Neural progenitor cell (in vitro differentiated cells): ENCODE measurements around the gene AP3S2. TPM values are rescaled to one million over a fixed set of nuclear protein-coding genes. Genes with fewer than 3 reads are reported as not detected.

ENCODE experiments used
- DNase-seq: peaks from one replicate; pipeline ENCODE4 v3.0.0-alpha.2; 2016; ENCODE audit warnings: low spot score
- H2AFZ ChIP-seq: fragments of 200-600 bp; sonication (generic); replicated peaks from 2 replicates; pipeline ENCODE4 v1.6.1; 2016; ENCODE audit warnings: antibody characterized with exemption
- H3F3A ChIP-seq: fragments of 200-600 bp; sonication (generic); 2 replicates; pipeline ENCODE4 v1.6.1; 2016; ENCODE audit warnings: antibody characterized with exemption, low read depth
- H3K27ac ChIP-seq: fragments of 200-600 bp; sonication (generic); 2 replicates; pipeline ENCODE4 v1.5.1; 2016; ENCODE audit warnings: mild to moderate bottlenecking
- H3K27me3 ChIP-seq: fragments of 200-600 bp; sonication (generic); 2 replicates; pipeline ENCODE4 v1.6.1; 2016; ENCODE audit warnings: mild to moderate bottlenecking, moderate library complexity
- H3K36me3 ChIP-seq: fragments of 200-600 bp; sonication (generic); 2 replicates; pipeline ENCODE4 v1.5.1; 2016
- H3K4me1 ChIP-seq: fragments of 200-600 bp; sonication (generic); 2 replicates; pipeline ENCODE4 v1.6.1; 2016; ENCODE audit warnings: mixed run types
- H3K4me2 ChIP-seq: fragments of 200-600 bp; sonication (generic); 2 replicates; pipeline ENCODE4 v1.6.1; 2016
- H3K4me3 ChIP-seq: fragments of 200-600 bp; sonication (generic); 2 replicates; pipeline ENCODE4 v1.5.1; 2016
- H3K79me2 ChIP-seq: fragments of 200-600 bp; sonication (generic); 2 replicates; pipeline ENCODE4 v1.6.1; 2016; ENCODE audit warnings: low read depth
- H3K9ac ChIP-seq: fragments of 200-600 bp; sonication (generic); 2 replicates; pipeline ENCODE4 v1.6.1; 2016
- H3K9me3 ChIP-seq: fragments of 200-600 bp; sonication (generic); 2 replicates; pipeline ENCODE4 v1.5.1; 2016; ENCODE audit warnings: low read depth
- H4K20me1 ChIP-seq: fragments of 200-600 bp; sonication (generic); 2 replicates; pipeline ENCODE4 v1.6.1; 2016; ENCODE audit warnings: low read depth
- H3K27ac Mint-ChIP-seq: 3 replicates; pipeline ENCODE4 v1.8.0; 2021; ENCODE audit warnings: mixed read lengths
- H3K27me3 Mint-ChIP-seq: 2 replicates; pipeline ENCODE4 v1.8.0; 2022; ENCODE audit warnings: low read depth, mild to moderate bottlenecking, inconsistent platforms, moderate library complexity, mixed read lengths; ENCODE audit not compliant: insufficient read depth
- H3K36me3 Mint-ChIP-seq: 3 replicates; pipeline ENCODE4 v1.8.0; 2021; ENCODE audit warnings: mixed read lengths
- H3K4me1 Mint-ChIP-seq: 3 replicates; pipeline ENCODE4 v1.8.0; 2021; ENCODE audit warnings: mixed read lengths
- H3K4me3 Mint-ChIP-seq: 3 replicates; pipeline ENCODE4 v1.8.0; 2021; ENCODE audit warnings: mild to moderate bottlenecking, moderate library complexity, mixed read lengths
- H3K9me3 Mint-ChIP-seq: 3 replicates; pipeline ENCODE4 v1.8.0; 2020; ENCODE audit warnings: mixed read lengths
- EZH2 ChIP-seq: fragments of 200-600 bp; sonication (generic); IDR thresholded peaks from 2 replicates; pipeline ENCODE4 v1.6.1; 2017; ENCODE audit warnings: antibody characterized with exemption, mild to moderate bottlenecking, moderate library complexity
- EZH2phosphoT487 ChIP-seq: fragments of 200-600 bp; sonication (generic); IDR thresholded peaks from 2 replicates; pipeline ENCODE4 v1.6.1; 2017; ENCODE audit warnings: antibody characterized with exemption
- total RNA-seq: library from RNA; depleted of rRNA; stranded (reverse); fragments of >200 nt; gene quantifications from 2 replicates; pipeline ENCODE4 v1.2.3, GENCODE V29; 2015; ENCODE audit warnings: low replicate concordance
- TF ChIP-seq, protein P1 (sequence below): fragments of 200-600 bp; sonication (generic); IDR thresholded peaks from 2 replicates; pipeline ENCODE4 v1.5.1; 2017; ENCODE audit warnings: antibody characterized with exemption, mild to moderate bottlenecking

Gene AP3S2
- total RNA-seq, 1 donor from 2014 or later: 75.3 TPM

DNA sequence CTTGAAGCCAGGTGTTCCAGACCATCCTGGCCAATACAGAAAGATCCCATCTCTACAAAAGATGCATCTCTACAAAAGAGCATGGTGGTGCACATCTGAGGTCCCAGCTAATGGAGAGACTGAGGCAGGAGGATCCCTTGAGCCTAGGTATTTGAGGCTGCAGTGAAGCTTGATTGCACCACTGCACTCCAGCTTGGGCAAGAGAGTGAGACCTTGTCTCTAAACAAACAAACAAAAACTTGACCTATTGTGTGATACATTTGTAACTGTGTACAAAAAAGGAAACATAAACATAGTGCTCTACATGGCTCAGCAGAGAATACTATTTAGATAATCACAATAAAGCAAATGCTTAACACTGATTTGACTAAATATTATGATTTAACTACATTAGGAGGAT is 97.8 kb downstream of the AP3S2 start:
- Histone ChIP-seq H4K20me1 (no peaks in the 10 kb centered on the region), H3K36me3 (no peaks in the 10 kb centered on the region), H3K9me3 (no peaks in the 10 kb centered on the region), H3K4me3 (no peak overlapping the region), H3K27me3 (no peaks in the 10 kb centered on the region), H3K4me1 (no peaks in the 10 kb centered on the region), H2AFZ (no peak overlapping the region), H3K27ac (no peak overlapping the region), H3K9ac (no peak overlapping the region), H3K79me2 (no peaks in the 10 kb centered on the region), H3K4me2 (no peak overlapping the region), H3F3A (no peaks in the 10 kb centered on the region)
- H3K27me3 Mint-ChIP-seq: peaks cover 12% of the 10 kb centered on the region
- H3K9me3 Mint-ChIP-seq: no peaks in the 10 kb centered on the region
- TF ChIP-seq EZH2 (no peak), EZH2phosphoT487 (no peak)
- TF ChIP-seq, protein P1, sequence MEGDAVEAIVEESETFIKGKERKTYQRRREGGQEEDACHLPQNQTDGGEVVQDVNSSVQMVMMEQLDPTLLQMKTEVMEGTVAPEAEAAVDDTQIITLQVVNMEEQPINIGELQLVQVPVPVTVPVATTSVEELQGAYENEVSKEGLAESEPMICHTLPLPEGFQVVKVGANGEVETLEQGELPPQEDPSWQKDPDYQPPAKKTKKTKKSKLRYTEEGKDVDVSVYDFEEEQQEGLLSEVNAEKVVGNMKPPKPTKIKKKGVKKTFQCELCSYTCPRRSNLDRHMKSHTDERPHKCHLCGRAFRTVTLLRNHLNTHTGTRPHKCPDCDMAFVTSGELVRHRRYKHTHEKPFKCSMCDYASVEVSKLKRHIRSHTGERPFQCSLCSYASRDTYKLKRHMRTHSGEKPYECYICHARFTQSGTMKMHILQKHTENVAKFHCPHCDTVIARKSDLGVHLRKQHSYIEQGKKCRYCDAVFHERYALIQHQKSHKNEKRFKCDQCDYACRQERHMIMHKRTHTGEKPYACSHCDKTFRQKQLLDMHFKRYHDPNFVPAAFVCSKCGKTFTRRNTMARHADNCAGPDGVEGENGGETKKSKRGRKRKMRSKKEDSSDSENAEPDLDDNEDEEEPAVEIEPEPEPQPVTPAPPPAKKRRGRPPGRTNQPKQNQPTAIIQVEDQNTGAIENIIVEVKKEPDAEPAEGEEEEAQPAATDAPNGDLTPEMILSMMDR: no peak
- no peak overlapping the region for H3K4me3 Mint-ChIP-seq
- no peak for DNase-seq
- no peak overlapping the region for H3K27ac Mint-ChIP-seq
- no peaks in the 10 kb centered on the region for H3K4me1 Mint-ChIP-seq
- no peaks in the 10 kb centered on the region for H3K36me3 Mint-ChIP-seq

DNA sequence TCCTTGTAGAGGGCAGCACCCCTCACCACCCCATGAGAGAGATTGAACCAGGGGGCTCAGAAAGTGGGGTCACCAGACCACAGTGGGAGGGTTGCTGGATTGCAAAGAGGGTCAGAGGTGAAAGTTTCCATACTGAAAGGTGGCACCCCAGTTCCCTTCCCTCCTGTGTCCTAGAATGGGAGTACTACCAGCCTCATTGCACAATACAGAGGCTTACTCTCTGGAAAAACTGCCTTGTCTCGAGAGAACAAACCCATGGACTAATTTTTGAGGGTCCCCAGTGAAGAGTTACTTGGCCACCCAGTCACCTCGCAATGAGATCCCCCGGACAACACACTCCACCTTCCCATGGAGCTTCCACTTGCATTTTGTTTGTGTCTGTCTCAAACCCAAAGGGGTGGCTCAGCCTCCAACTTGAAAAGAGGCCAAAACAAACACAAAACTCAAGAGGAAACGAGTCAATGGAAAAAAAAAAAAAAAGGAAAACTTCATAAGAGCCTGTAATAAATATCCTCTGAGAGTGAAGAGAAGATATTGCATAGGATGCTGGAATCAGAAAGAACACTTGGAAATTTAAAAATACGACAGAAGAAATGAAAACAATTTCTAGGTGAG is 99.1 kb downstream of the AP3S2 start:
- TF ChIP-seq EZH2: no peak
- TF ChIP-seq EZH2phosphoT487: no peak
- TF ChIP-seq, protein P1: no peak
- no peaks in the 10 kb centered on the region for H3K9me3 ChIP-seq
- DNase-seq: no peak
- H3K27me3 ChIP-seq: no peaks in the 10 kb centered on the region
- H3K4me1 ChIP-seq: no peaks in the 10 kb centered on the region
- Mint-ChIP-seq H3K36me3 (no peaks in the 10 kb centered on the region), H3K27ac (no peak overlapping the region), H3K4me3 (no peak overlapping the region), H3K4me1 (no peaks in the 10 kb centered on the region), H3K27me3 (peaks cover 8% of the 10 kb centered on the region), H3K9me3 (no peaks in the 10 kb centered on the region)
- no peak overlapping the region for H3K27ac ChIP-seq
- no peaks in the 10 kb centered on the region for H3K79me2 ChIP-seq
- H3K9ac ChIP-seq: no peak overlapping the region
- H3F3A ChIP-seq: no peaks in the 10 kb centered on the region
- no peak overlapping the region for H3K4me2 ChIP-seq
- no peaks in the 10 kb centered on the region for H4K20me1 ChIP-seq
- H2AFZ ChIP-seq: no peak overlapping the region
- no peak overlapping the region for H3K4me3 ChIP-seq
- H3K36me3 ChIP-seq: no peaks in the 10 kb centered on the region

DNA sequence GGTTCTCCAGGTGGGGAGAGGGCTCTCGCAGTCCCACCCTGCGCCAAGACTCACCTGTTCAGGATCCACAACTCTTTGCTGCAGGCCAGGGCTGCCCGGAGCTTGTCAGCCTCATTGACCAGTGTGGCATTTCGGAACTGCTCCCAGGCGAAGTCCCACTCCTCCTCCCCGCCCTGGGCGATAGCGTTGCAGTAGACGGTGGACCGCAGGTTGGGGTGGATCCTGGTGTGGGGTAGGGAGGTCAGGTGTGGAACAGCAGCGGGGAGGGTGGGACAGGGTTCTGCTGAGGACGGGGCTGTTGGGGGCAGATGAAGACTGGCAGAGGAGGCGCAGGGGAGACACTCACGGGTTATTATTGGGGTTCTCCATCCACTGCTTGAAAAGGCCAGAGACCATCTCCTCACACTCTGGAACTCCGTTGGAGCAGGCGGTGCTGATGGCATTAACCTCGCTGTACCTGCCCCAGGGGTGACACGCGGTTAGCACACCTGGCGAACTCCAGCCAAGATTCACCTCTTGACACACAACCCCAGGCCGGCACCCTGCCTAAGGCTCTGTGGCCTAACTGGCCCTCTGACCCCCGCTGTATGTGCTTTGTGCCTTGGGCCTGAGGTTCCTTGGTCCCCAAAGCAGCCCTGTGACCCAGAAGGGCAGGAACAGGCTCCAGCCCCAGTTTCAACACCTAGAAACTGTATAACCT is 101.5 kb downstream of the AP3S2 start:
- Histone ChIP-seq H3K36me3 (no peaks in the 10 kb centered on the region), H3K9me3 (peaks cover 6% of the 10 kb centered on the region), H3K79me2 (no peaks in the 10 kb centered on the region), H2AFZ (no peak overlapping the region), H3K4me2 (no peak overlapping the region), H3K27ac (no peak overlapping the region), H3K4me1 (no peaks in the 10 kb centered on the region), H3F3A (no peaks in the 10 kb centered on the region), H3K9ac (no peak overlapping the region), H3K27me3 (no peaks in the 10 kb centered on the region), H4K20me1 (no peaks in the 10 kb centered on the region), H3K4me3 (no peak overlapping the region)
- H3K36me3 Mint-ChIP-seq: no peaks in the 10 kb centered on the region
- no peak for TF ChIP-seq EZH2
- TF ChIP-seq EZH2phosphoT487: no peak
- TF ChIP-seq, protein P1: no peak
- H3K4me1 Mint-ChIP-seq: no peaks in the 10 kb centered on the region
- H3K4me3 Mint-ChIP-seq: no peak overlapping the region
- H3K9me3 Mint-ChIP-seq: peaks cover 10% of the 10 kb centered on the region
- DNase-seq: no peak
- peaks cover 3% of the 10 kb centered on the region for H3K27me3 Mint-ChIP-seq
- no peak overlapping the region for H3K27ac Mint-ChIP-seq
